OCI-LY7 (cell line): ENCODE data around the gene SLC30A3.

Source experiments
- CTCF ChIP-seq: fragments of 200-600 bp; sonication (generic); conservative IDR thresholded peaks from 2 replicates; pipeline ENCODE4 v1.5.1; 2014; ENCODE audit warnings: mild to moderate bottlenecking, antibody characterized with exemption, low read length, moderate library complexity, mixed read lengths
- EZH2phosphoT487 ChIP-seq: fragments of 200-600 bp; sonication (generic); IDR thresholded peaks from 2 replicates; pipeline ENCODE4 v1.6.1; 2018; ENCODE audit warnings: low read depth, borderline replicate concordance, mild to moderate bottlenecking, mixed run types, antibody characterized with exemption, low read length, moderate library complexity, mixed read lengths

GRCh38 chr2:27245116-27245515 is 17.7 kb downstream of the SLC30A3 start:
- TF ChIP-seq CTCF = no peak
- no peak for TF ChIP-seq EZH2phosphoT487
